HEK293 (cell line): Measurements from ENCODE around the gene VPS37C.

ENCODE experiments used
- CTCF ChIA-PET: fragments of 350-600 bp; formaldehyde crosslinking; extraction: SDS; loops from one replicate; lab custom pipeline; 2021; ENCODE audit warnings: antibody characterized with exemption; lab: Yijun Ruan, JAX
- POLR2A ChIA-PET: fragments of 300-600 bp; formaldehyde crosslinking; extraction: SDS; loops from one replicate; lab custom pipeline; 2020; ENCODE audit warnings: antibody characterized with exemption, inconsistent platforms; lab: Yijun Ruan, JAX
- H3K27ac ChIP-seq: fragments of 200-500 bp; sonication (Bioruptor generic); 2 replicates; pipeline ENCODE4 v1.5.1; 2014; ENCODE audit warnings: low read depth, low read length, control low read depth, inconsistent platforms; ENCODE audit errors: extremely low read depth
- H3K36me3 ChIP-seq, 2 experiments: fragments of 200-500 bp in 1 of 2; sonication (Bioruptor generic) in 1 of 2; 1 replicate in 1 of 2; 2 replicates in 1 of 2; pipeline ENCODE4 v1.5.1; 2014 to 2017; ENCODE audit warnings: inconsistent platforms in 2 of 2, low read length in 2 of 2; ENCODE audit not compliant: control insufficient read depth in 2 of 2, insufficient read depth in 1 of 2
- H3K4me1 ChIP-seq: fragments of 200-500 bp; sonication (Bioruptor generic); 2 replicates; pipeline ENCODE4 v1.5.1; 2014; ENCODE audit warnings: mild to moderate bottlenecking, low read length, inconsistent platforms; ENCODE audit not compliant: control insufficient read depth, insufficient read depth
- H3K4me3 ChIP-seq: 2 replicates; pipeline ENCODE4 v1.5.1; 2011; ENCODE audit warnings: low read depth, mild to moderate bottlenecking, control low read depth, low read length, moderate library complexity
- H3K9me3 ChIP-seq: fragments of 200-500 bp; sonication (Bioruptor generic); 2 replicates; pipeline ENCODE4 v1.5.1; 2014; ENCODE audit warnings: low read depth, low read length, inconsistent platforms; ENCODE audit not compliant: control insufficient read depth, insufficient read depth
- SETDB1 ChIP-seq: IDR thresholded peaks from one replicate; pipeline ENCODE4 v1.6.1; 2017; ENCODE audit warnings: mild to moderate bottlenecking, low read length, moderate library complexity, mixed read lengths; ENCODE audit not compliant: insufficient read length
- ZBTB48 ChIP-seq: fragments of 450-650 bp; formaldehyde crosslinking; IDR thresholded peaks from 2 replicates; pipeline ENCODE4 v1.5.1; 2016; ENCODE audit warnings: missing biosample characterization, missing genetic modification characterization
- ZEB2 ChIP-seq: fragments of 450-650 bp; formaldehyde crosslinking; IDR thresholded peaks from 2 replicates; pipeline ENCODE4 v1.5.1; 2016; ENCODE audit warnings: missing biosample characterization, missing genetic modification characterization
- ZNF132 ChIP-seq: fragments of 450-650 bp; formaldehyde crosslinking; IDR thresholded peaks from 2 replicates; pipeline ENCODE4 v1.5.1; 2017; ENCODE audit warnings: missing biosample characterization, missing genetic modification characterization, borderline replicate concordance
- ZNF133 ChIP-seq: fragments of 450-650 bp; formaldehyde crosslinking; IDR thresholded peaks from 2 replicates; pipeline ENCODE4 v1.5.1; 2016; ENCODE audit warnings: missing biosample characterization, missing genetic modification characterization
- ZNF148 ChIP-seq: fragments of 450-650 bp; formaldehyde crosslinking; IDR thresholded peaks from 2 replicates; pipeline ENCODE4 v1.5.0; 2017; ENCODE audit warnings: missing biosample characterization, missing genetic modification characterization, borderline replicate concordance
- ZNF184 ChIP-seq: fragments of 450-650 bp; IDR thresholded peaks from 2 replicates; pipeline ENCODE4 v1.5.1; 2018; ENCODE audit warnings: missing biosample characterization, mild to moderate bottlenecking, missing genetic modification characterization
- ZNF202 ChIP-seq: fragments of 450-650 bp; formaldehyde crosslinking; IDR thresholded peaks from 2 replicates; pipeline ENCODE4 v1.5.1; 2016; ENCODE audit warnings: missing biosample characterization, missing genetic modification characterization, borderline replicate concordance
- ZNF274 ChIP-seq, 2 experiments: fragments of 200-500 bp in 1 of 2; fragments of 450-650 bp in 1 of 2; sonication (Bioruptor generic) in 1 of 2; formaldehyde crosslinking in 1 of 2; IDR thresholded peaks; 2 replicates each; pipeline versions ENCODE4 v1.5.1 to v1.6.1; 2014 to 2016; ENCODE audit warnings: borderline replicate concordance in 1 of 2, inconsistent platforms in 1 of 2, low read length in 1 of 2, missing biosample characterization in 1 of 2, missing genetic modification characterization in 1 of 2
- ZNF354C ChIP-seq: fragments of 450-650 bp; formaldehyde crosslinking; IDR thresholded peaks from 2 replicates; pipeline ENCODE4 v1.5.1; 2016; ENCODE audit warnings: missing biosample characterization, missing genetic modification characterization, low read depth, borderline replicate concordance
- ZNF362 ChIP-seq: fragments of 450-650 bp; formaldehyde crosslinking; IDR thresholded peaks from 2 replicates; pipeline ENCODE4 v1.5.1; 2016; ENCODE audit warnings: missing biosample characterization, missing genetic modification characterization
- ZNF658 ChIP-seq: fragments of 450-650 bp; formaldehyde crosslinking; IDR thresholded peaks from 2 replicates; pipeline ENCODE4; 2016; ENCODE audit warnings: missing biosample characterization, missing genetic modification characterization
- ZSCAN16 ChIP-seq: fragments of 450-650 bp; formaldehyde crosslinking; IDR thresholded peaks from 2 replicates; pipeline ENCODE4 v1.5.1; 2016; ENCODE audit warnings: missing biosample characterization, missing genetic modification characterization
- TF ChIP-seq, protein P1 (sequence below): fragments of 450-650 bp; formaldehyde crosslinking; IDR thresholded peaks from 2 replicates; pipeline ENCODE4 v1.5.1; 2016; ENCODE audit warnings: missing biosample characterization, missing genetic modification characterization, low read depth
- TF ChIP-seq, protein P2 (sequence below): fragments of 450-650 bp; formaldehyde crosslinking; IDR thresholded peaks from 2 replicates; pipeline ENCODE4 v1.5.1; 2017; ENCODE audit warnings: missing biosample characterization, mild to moderate bottlenecking, missing genetic modification characterization, moderate library complexity
- TF ChIP-seq, protein P3 (sequence below): fragments of 450-650 bp; formaldehyde crosslinking; conservative IDR thresholded peaks from 2 replicates; pipeline ENCODE4 v1.5.1; 2016; ENCODE audit warnings: low read depth, missing biosample characterization, missing genetic modification characterization
- TF ChIP-seq, protein P4 (sequence below): fragments of 450-650 bp; formaldehyde crosslinking; IDR thresholded peaks from 2 replicates; pipeline ENCODE4; 2016; ENCODE audit warnings: missing biosample characterization, missing genetic modification characterization

VPS37C gene

DNA sequence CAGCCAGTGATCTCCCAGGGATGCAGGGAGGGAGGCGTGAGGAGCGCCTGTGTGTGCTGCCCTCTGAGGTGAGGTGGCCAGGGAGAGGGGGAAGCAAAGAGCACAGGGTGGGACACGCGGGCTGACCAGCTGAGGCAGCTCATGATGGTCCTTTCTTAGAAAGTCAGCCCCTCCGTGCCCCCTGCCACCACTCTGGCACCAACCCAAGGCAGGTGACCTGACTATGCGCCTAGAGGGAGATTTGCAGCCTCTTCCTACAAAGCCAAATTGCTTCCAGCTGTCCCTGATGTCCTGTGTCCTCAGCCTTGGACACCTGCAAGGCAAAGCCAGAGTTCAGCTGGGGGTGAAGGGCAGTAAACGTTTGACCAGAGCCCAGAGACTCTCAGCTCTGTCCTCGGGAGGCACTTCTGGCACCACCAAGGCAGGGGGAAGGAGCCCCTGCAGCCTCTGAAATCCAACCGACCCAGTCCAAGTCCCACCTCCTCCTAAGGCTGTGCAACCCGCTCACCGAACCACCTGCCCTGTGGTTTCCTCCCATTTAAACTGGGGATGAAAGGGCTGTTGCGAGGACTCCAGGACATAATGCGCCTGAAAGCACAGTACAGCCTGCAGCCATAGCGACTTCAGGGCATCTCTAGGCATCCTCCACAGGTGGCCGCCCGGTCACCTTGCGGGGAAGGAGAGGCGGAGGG is 32.1 kb downstream of the VPS37C start (continued):
- no peak for TF ChIP-seq ZNF148 (tag by site-specific recombination)

DNA sequence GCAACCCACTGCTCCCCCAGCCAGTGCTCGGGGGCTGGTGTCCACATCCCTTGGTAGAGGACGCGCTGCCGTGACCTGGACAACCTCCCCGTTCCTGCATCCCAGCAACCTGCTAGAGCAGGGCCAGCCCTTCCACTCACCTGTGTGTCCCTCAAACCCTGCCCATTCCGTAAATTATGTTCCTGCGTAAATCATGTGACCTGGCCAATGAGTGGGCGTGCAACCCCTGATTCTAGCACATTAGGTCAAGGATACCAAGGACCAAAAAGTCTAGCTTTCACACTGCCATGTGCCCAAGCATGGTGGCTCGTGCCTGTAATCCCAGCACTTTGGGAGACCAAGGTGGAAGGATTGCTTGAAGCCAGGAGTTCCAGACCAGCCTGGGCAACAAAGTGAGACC is 33.2 kb downstream of the VPS37C start:
- ChIA-PET CTCF (interaction anchor here (0.5 to 3.8 kb wide), 10 partner anchors 10 to 297 kb away, joined by 3 to 21 read pairs (median 6); no protein-coding TSS in a partner anchor), POLR2A (interaction anchor here (1.0 to 1.4 kb wide), 2 partner anchors 11 to 34 kb away, joined by 3 to 4 read pairs; partner anchors contain the start of gene VPS37C)
- no peak overlapping the region for H3K27ac ChIP-seq
- H3K9me3 ChIP-seq: no peaks in the 10 kb centered on the region
- peaks cover 0 to 6% of the 10 kb centered on the region in 2 experiments; a peak in 1 of 3 replicates for H3K36me3 ChIP-seq
- no peaks in the 10 kb centered on the region for H3K4me1 ChIP-seq
- H3K4me3 ChIP-seq: no peak overlapping the region
- TF ChIP-seq, protein P1, sequence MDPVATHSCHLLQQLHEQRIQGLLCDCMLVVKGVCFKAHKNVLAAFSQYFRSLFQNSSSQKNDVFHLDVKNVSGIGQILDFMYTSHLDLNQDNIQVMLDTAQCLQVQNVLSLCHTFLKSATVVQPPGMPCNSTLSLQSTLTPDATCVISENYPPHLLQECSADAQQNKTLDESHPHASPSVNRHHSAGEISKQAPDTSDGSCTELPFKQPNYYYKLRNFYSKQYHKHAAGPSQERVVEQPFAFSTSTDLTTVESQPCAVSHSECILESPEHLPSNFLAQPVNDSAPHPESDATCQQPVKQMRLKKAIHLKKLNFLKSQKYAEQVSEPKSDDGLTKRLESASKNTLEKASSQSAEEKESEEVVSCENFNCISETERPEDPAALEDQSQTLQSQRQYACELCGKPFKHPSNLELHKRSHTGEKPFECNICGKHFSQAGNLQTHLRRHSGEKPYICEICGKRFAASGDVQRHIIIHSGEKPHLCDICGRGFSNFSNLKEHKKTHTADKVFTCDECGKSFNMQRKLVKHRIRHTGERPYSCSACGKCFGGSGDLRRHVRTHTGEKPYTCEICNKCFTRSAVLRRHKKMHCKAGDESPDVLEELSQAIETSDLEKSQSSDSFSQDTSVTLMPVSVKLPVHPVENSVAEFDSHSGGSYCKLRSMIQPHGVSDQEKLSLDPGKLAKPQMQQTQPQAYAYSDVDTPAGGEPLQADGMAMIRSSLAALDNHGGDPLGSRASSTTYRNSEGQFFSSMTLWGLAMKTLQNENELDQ: no peak
- no peak for TF ChIP-seq ZEB2 (tag by site-specific recombination)
- TF ChIP-seq, protein P2, sequence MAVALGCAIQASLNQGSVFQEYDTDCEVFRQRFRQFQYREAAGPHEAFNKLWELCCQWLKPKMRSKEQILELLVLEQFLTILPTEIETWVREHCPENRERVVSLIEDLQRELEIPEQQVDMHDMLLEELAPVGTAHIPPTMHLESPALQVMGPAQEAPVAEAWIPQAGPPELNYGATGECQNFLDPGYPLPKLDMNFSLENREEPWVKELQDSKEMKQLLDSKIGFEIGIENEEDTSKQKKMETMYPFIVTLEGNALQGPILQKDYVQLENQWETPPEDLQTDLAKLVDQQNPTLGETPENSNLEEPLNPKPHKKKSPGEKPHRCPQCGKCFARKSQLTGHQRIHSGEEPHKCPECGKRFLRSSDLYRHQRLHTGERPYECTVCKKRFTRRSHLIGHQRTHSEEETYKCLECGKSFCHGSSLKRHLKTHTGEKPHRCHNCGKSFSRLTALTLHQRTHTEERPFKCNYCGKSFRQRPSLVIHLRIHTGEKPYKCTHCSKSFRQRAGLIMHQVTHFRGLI: no peak
- TF ChIP-seq ZNF133 (tag by site-specific recombination): no peak
- TF ChIP-seq, protein P3, sequence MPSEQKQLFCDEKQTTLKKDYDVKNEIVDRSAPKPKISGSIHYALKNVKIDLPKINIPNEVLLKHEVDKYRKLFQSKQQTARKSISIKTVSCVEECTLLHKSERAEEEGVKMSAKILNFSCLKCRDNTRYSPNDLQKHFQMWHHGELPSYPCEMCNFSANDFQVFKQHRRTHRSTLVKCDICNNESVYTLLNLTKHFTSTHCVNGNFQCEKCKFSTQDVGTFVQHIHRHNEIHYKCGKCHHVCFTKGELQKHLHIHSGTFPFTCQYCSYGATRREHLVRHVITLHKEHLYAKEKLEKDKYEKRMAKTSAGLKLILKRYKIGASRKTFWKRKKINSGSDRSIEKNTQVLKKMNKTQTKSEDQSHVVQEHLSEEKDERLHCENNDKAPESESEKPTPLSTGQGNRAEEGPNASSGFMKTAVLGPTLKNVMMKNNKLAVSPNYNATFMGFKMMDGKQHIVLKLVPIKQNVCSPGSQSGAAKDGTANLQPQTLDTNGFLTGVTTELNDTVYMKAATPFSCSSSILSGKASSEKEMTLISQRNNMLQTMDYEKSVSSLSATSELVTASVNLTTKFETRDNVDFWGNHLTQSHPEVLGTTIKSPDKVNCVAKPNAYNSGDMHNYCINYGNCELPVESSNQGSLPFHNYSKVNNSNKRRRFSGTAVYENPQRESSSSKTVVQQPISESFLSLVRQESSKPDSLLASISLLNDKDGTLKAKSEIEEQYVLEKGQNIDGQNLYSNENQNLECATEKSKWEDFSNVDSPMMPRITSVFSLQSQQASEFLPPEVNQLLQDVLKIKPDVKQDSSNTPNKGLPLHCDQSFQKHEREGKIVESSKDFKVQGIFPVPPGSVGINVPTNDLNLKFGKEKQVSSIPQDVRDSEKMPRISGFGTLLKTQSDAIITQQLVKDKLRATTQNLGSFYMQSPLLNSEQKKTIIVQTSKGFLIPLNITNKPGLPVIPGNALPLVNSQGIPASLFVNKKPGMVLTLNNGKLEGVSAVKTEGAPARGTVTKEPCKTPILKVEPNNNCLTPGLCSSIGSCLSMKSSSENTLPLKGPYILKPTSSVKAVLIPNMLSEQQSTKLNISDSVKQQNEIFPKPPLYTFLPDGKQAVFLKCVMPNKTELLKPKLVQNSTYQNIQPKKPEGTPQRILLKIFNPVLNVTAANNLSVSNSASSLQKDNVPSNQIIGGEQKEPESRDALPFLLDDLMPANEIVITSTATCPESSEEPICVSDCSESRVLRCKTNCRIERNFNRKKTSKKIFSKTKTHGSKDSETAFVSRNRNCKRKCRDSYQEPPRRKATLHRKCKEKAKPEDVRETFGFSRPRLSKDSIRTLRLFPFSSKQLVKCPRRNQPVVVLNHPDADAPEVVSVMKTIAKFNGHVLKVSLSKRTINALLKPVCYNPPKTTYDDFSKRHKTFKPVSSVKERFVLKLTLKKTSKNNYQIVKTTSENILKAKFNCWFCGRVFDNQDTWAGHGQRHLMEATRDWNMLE (tag by site-specific recombination): no peak
- TF ChIP-seq ZSCAN16: no peak
- TF ChIP-seq SETDB1: no peak
- no peak for TF ChIP-seq ZBTB48 (tag by site-specific recombination)
- TF ChIP-seq, protein P4, sequence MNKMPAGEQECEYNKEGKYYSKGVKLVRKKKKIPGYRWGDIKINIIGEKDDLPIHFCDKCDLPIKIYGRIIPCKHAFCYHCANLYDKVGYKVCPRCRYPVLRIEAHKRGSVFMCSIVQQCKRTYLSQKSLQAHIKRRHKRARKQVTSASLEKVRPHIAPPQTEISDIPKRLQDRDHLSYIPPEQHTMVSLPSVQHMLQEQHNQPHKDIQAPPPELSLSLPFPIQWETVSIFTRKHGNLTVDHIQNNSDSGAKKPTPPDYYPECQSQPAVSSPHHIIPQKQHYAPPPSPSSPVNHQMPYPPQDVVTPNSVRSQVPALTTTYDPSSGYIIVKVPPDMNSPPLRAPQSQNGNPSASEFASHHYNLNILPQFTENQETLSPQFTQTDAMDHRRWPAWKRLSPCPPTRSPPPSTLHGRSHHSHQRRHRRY (tag by site-specific recombination): no peak
- TF ChIP-seq ZNF202 (tag by site-specific recombination): no peak
- no peak for TF ChIP-seq ZNF184 (tag by site-specific recombination)
- no peak for TF ChIP-seq ZNF362 (tag by site-specific recombination)
- TF ChIP-seq ZNF274 (IDR thresholded peaks at IDR 0.05; ENCODE audit: low read length): no peak
- no peak for TF ChIP-seq ZNF274 (tag by site-specific recombination; IDR thresholded peaks at IDR 0.05; ENCODE audit: borderline replicate concordance)
- TF ChIP-seq ZNF354C: no peak
- no peak for TF ChIP-seq ZNF132
- no peak for TF ChIP-seq ZNF658
